T47D (cell line): ENCODE data around the gene ENC1.

Source experiments
- DNase-seq, 2 experiments: peaks; one replicate each; pipeline versions ENCODE4 v3.0.0 to v3.0.0-alpha.2; 2011 to 2012; ENCODE audit warnings: low read depth in 1 of 2, low spot score in 1 of 2
- JUND ChIP-seq: IDR thresholded peaks from 2 replicates; pipeline ENCODE4 v1.6.1; 2012; ENCODE audit warnings: low read depth
- in situ Hi-C: cut with HindIII; loops from 2 replicates; pipeline ENCODE4 v1.10.0; 2016; ENCODE audit warnings: low sequenced_read_pairs, low pct_unique_long_range_greater_than_20kb

The ENC1 gene

DNA sequence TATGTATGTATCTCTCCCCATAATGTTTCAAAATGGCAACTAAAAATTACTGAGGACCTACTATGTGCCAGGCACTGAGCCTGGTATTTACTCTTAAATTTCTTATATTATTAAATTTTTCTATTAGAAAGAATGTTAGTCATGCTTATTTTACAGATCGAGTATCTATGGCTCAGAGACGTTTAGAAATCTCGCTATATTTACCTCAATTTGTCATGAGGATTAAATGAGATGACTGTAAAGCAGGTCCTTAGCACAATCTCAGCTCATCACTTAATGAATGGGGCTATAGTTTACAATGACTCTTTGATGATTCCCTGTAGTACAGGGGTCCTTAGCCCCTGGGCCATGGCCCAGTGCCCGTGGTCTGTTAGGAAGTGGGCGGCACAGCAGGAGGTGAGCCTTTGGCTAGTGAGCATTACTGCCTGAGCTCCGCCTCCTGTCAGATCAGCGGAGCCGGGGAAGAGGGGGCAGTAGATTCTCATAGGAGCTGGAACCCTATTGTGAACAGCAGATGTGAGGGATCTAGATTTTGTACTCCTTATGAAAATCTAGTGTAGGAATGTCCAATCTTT, 15.5 kb downstream of the ENC1 start:
- no peak for TF ChIP-seq JUND
- in situ Hi-C loops = no loop called here
- DNase-seq = no peak

DNA sequence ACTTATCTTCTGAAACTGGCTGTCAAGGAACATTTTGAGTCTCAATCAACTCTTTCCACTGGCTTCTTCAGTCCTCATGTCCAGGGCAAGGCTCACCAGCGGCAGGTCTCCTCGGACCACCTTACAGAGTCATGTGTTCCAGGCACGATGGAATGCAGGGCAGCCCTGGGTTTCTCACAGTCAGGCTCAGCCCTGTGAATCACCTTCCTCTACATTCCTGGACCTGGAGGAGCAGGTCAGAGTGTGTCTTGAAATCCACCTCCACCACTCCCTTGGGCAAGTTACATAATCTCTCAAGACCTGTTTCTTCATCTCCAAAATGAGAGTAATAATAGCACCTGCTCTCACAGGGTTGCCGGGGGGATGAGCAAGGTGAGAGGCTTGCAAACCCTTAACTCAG, 16.0 kb downstream of the ENC1 start:
- peak in 1 of 2 experiments; percentile 54 for DNase-seq
- in situ Hi-C loops = no loop called here

DNA sequence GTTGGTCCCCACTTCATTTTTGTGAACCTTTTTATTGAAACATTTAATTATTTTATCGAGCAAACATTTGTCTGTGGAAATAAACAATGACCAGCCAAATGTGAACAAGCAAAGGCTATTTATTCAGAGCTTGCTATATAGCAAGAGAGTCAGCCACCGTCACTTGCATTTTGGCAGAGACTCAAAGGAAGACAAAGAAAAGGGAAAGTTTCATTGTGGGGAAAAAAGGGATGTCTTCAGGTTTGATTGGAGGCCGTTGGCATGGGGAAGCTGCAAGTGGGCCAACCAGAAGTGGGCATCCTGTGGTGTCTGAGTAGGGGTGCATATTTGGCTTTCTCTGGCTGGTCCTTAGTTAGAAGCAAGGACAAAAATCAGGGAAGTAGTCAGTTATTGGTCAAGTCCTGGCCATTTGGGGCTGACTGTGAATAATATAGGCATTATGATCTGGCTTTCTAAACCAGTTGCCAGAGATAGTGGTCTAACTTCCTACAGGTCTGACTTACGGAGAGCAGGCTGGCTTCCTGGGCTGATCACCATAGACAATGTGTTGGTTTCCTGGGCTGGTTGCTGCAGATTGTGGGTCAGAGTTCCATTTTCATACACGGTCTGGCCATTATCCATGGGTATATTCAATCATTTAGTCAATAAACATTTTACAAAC, 16.6 kb downstream of the ENC1 start:
- TF ChIP-seq JUND = no peak
- in situ Hi-C loops = no loop called here
- no peak for DNase-seq

More for the DNA sequence above, 16.0 kb downstream of the ENC1 start:
- no peak for TF ChIP-seq JUND

DNA sequence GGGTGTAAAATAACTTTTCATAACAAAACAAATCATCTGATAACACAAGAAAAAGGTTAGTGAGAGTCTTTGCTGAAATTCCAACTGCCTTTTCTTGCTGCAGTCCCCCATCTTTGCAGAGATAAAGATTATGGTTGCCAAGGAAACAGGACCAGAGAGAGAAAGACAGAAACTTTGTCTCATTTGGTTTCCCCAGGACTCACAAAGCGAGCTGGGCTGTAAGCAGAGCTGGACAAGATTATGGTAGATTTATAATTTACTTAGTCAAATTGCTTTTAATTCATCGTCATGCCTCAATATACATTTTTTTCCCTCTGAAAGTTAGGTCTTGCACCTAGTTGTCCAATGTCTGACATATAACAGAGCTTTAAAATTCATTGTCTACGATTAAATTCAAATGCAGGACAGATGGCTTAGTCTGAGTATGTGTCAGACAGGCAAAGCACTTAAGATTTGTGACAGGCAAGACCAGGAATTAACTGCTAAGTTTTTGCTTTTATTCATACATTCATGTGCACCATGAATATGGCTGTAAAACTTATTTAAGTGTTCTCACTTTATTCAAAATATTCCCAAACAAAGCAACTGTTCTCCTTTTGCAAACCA, 17.4 kb downstream of the ENC1 start:
- no peak for DNase-seq
- in situ Hi-C loops = no loop called here
- TF ChIP-seq JUND = no peak

DNA sequence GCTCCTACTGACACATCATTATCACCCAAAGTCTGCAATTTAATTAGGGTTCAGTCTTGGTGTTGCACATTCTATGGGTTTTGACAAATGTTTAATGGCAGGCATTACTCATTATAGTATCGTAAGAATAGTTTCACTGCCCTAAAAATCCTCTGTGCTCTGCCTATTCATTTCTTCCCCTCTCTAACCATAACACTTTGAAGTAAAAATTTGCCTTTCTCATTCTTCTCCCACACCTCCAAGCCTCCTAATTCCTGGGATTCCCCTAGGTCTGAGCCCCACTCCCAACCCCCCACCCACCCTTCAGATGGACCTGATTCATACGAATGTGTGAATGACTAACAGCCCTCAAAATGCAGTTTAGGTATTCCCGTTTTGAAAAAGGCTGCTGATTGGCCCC, 18.4 kb downstream of the ENC1 start:
- no peak for DNase-seq
- no peak for TF ChIP-seq JUND
- in situ Hi-C loops = no loop called here

DNA sequence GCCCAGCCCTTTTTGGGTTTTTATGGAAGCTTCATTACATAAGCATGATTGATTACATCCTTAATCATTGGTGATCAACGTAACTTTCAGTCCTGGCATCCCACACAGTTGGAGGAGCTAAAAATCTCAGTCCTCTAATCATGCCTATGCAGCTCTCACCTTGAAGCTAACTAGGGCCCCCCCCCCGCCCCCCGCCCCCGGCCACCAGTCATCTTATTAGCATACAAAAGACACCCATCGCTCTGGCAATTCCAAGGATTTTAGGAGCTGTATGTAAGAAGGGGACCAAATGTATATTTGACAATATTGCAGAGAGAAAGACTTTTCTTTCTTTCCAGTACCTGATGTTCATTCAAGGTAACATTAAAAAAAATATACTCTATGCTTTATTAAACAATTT, 19.0 kb downstream of the ENC1 start:
- TF ChIP-seq JUND = no peak
- in situ Hi-C loops = no loop called here
- DNase-seq = no peak

DNA sequence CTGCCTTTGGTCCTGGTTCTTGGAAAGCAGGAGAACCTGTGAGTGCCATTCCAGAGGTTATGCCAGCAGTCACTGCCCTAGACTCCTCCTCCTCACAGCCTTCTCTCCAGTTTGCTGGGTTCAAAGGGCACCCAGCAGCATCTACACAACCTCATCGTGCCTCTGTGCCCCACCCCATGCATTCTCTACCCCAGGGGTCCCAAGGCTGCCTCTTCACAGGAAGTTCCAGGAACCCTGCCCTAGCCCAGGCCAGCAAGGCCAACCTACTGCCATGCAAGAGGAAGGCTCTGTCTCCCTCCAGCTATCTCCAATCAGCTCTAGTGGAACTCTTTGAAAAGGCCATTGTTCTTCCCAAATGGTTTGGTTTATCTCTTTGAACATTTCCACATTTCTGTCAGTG, 21.2 kb downstream of the ENC1 start:
- TF ChIP-seq JUND = no peak
- in situ Hi-C loops = no loop called here
- DNase-seq = no peak

DNA sequence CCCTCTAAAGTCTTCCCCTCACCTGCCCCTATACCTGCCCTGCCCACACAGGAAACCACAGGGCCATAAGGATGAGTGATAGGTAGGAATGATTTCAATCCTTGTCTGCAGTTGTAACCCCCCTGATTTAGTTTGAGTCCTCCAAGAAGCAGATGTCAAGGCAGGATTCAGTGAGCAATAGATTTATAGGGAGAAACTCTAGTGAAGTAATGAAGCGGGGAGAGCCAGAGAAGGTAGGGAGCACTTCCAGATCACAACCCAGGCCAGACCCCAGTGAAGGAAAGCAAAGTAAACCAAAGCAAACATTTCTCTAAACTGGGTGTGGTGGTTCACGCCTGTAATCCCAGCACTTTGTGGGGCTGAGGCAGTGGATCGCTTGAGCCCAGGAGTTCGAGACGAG, 22.4 kb downstream of the ENC1 start:
- no peak for TF ChIP-seq JUND

DNA sequence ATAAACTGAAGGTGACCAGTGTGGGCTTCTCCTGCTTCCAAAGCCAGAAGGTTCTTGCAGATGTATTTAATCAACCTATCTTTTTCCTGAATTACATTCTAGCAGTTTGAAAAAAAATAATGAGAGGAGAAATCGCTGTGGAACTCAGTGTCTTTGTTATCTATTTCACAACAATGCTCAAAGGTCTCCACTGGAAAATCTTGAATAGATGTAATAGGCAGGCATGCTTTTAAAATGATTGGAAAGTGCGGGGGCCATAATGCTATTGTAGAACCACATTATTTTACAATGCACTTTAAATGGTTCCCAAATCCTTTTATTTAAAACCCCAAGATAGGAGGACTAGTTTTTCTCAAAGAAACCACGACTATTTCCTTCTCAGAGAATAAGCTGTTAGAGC, 23.3 kb downstream of the ENC1 start:
- in situ Hi-C loops = no loop called here
- DNase-seq = no peak
- TF ChIP-seq JUND = no peak

More for the DNA sequence above, 22.4 kb downstream of the ENC1 start:
- in situ Hi-C loops = no loop called here
- no peak for DNase-seq

DNA sequence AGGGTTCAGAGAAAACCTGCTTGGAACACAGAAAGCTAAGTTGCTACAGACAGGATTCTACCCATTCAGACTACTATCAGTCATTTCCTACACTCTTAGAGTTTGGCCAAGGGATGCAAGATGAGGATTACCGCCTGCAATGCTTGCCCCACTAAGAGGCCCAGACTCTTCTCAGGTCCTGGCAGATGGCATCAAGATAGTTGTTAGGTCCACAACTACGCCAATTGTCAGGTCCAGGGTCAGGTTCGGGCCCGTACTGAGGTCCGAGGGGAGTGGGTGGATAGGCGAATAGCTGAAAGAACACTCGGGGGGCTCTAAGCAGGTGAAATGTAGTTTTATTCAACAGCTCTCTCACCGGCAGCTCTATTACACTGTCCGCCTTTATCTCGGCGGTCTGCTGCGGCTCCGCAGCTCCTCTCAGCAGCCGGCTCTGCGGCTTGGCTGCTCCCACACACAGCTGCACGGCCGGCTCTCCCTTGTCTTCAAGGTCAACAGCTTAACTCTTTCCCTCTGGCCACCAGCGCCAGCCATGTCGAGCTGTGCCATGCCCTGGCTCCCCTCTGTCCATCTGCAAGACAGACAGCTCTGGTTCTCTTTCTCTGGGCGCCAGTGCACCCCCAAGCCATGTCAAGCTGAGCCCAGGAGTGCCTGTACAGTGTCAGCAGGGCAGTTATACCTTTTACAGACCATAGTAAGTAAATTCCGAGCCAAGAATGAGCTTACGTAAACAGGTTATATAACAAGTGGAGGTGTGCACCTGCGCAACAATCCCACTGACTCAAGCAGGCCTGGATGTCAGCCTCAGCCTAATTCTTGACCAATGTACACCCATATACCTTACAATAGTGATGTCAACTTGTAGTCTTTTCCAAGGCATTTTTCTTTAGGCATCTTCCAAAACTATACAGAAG, 24.0 kb downstream of the ENC1 start:
- no peak for DNase-seq
- in situ Hi-C loops = no loop called here
- no peak for TF ChIP-seq JUND

DNA sequence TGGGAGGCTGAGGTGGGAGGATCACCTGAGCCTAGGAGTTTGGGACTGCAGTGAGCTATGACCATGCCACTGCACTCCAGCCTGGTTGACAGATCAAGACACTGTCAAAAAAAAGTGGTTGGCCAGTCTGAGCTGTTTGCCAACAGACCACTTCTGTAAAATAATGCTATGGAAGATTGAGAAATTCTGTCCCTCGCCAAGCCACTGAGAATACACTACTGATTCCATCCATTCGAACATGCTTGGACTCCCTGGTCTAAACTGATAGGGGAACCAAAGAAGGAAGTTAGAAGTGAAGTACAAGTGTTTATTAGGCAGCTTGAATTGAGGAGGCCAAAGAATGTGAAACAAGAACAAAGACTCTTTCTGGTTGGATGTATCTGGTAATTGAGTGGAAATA, 27.2 kb downstream of the ENC1 start:
- DNase-seq = no peak
- in situ Hi-C loops = no loop called here

DNA sequence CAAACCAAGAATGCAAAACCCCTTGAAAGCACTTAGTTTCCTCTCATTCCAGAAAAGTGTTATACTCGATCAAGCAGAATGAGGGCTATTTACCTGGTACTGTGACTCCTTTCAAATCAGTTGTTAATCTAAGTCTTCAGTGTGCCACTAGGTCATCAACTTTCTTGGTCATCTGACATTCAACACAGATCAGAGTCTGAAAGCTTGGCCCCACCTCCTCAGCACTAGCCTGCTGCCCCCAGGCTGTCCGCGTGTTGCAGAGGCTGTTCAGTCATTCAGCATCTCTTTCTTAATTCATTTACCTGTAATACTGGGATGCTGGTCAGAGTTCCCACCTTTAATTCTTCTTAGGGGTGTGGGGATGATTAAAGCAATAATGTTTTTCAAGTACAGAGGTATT, 28.5 kb downstream of the ENC1 start:
- DNase-seq = no peak
- in situ Hi-C loops = no loop called here
- TF ChIP-seq JUND = no peak

More for the DNA sequence above, 27.2 kb downstream of the ENC1 start:
- no peak for TF ChIP-seq JUND
